Measurements from ENCODE around the gene CPED1.
"Not testable (repeated sequence)": the region's sequence is repeated elsewhere in the genome, so short reads cannot be mapped to it uniquely, and the experiment has no call there.

The CPED1 gene

DNA sequence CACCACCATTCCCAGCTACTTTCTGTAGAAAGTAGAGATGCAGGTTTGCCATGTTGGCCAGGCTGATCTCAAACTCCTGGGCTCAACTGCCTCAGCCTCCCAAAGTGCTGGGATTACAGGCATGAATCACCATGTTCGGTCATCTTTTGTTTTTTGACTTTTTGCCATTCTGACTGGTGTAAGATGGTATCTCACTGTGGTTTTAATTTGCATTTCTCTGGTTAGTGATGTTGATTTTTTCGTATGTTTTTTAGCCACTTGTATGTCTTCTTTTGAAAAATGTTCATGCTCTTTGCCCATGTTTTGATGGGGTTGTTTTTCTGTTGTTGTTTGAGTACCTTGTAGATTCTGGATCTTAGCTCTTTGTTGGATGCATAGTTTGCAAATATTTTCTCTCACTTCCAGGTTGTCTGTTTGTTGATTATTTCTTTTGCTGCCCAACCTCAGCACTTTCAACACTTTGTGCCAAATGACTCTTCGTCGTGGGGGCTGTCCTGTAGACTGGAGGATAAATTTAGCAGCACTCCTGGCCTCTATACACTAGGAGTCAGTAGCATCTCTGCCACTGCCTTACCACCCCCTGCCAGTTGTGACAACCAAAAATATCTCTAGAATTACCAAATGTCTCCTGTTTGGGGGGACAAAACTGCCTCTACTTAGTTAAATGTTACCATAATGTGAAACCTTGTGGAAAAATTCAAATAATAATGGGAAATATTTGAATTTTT lies 6.5 kb upstream of the CPED1 start (continued):
- TF ChIP-seq, protein P1, sequence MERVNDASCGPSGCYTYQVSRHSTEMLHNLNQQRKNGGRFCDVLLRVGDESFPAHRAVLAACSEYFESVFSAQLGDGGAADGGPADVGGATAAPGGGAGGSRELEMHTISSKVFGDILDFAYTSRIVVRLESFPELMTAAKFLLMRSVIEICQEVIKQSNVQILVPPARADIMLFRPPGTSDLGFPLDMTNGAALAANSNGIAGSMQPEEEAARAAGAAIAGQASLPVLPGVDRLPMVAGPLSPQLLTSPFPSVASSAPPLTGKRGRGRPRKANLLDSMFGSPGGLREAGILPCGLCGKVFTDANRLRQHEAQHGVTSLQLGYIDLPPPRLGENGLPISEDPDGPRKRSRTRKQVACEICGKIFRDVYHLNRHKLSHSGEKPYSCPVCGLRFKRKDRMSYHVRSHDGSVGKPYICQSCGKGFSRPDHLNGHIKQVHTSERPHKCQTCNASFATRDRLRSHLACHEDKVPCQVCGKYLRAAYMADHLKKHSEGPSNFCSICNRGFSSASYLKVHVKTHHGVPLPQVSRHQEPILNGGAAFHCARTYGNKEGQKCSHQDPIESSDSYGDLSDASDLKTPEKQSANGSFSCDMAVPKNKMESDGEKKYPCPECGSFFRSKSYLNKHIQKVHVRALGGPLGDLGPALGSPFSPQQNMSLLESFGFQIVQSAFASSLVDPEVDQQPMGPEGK (CRISPR knock-in tag; IDR thresholded peaks at IDR 0.05; ENCODE audit: borderline replicate concordance), result no peak

GRCh38 chr7:120983592-120983991 lies 4.9 kb upstream of the CPED1 start:
- ATAC-seq, result not testable (repeated sequence)

DNA sequence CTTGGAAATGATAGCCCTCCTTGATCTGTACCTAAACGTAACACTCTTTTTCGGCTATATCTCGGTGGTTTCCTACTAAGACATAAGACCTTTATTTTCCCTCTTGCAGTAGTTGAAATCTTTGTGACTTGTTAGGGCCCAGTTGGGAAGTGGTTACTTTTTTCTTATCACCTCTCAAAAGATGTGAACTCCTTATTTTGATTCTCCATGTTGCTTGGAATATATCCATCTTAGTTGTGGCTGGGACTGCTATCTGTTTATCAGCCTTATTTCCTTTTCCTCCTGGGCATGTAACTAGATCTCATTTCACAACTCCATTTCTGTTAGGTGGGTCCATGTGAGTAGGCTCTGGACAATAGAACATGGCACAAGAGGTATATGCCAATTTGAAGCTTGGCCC lies 4.1 kb upstream of the CPED1 start:
- ATAC-seq, result no peak
- TF ChIP-seq ESRRG (CRISPR knock-in tag; IDR thresholded peaks at IDR 0.05) (no peak), RARB (CRISPR knock-in tag; IDR thresholded peaks at IDR 0.05) (no peak), TOX (CRISPR knock-in tag; IDR thresholded peaks at IDR 0.05; ENCODE audit: borderline replicate concordance) (no peak), GLIS3 (CRISPR knock-in tag; IDR thresholded peaks at IDR 0.05) (no peak), CSDC2 (CRISPR knock-in tag; IDR thresholded peaks at IDR 0.05) (no peak), ZFP30 (CRISPR knock-in tag; IDR thresholded peaks at IDR 0.05) (no peak), ZC3H10 (CRISPR knock-in tag; IDR thresholded peaks at IDR 0.05) (no peak), PPARA (CRISPR knock-in tag; IDR thresholded peaks at IDR 0.05; ENCODE audit: borderline replicate concordance) (no peak), SNAI2 (CRISPR knock-in tag; IDR thresholded peaks at IDR 0.05) (no peak), OSR1 (CRISPR knock-in tag; IDR thresholded peaks at IDR 0.05) (no peak), ZNF565 (CRISPR knock-in tag; conservative IDR thresholded peaks at IDR 0.05; ENCODE audit: low read depth) (no peak)
- TF ChIP-seq, protein P1 (CRISPR knock-in tag; IDR thresholded peaks at IDR 0.05; ENCODE audit: borderline replicate concordance), result no peak
- TF ChIP-seq, protein P2, sequence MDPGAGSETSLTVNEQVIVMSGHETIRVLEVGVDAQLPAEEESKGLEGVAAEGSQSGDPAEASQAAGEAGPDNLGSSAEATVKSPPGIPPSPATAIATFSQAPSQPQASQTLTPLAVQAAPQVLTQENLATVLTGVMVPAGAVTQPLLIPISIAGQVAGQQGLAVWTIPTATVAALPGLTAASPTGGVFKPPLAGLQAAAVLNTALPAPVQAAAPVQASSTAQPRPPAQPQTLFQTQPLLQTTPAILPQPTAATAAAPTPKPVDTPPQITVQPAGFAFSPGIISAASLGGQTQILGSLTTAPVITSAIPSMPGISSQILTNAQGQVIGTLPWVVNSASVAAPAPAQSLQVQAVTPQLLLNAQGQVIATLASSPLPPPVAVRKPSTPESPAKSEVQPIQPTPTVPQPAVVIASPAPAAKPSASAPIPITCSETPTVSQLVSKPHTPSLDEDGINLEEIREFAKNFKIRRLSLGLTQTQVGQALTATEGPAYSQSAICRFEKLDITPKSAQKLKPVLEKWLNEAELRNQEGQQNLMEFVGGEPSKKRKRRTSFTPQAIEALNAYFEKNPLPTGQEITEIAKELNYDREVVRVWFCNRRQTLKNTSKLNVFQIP (CRISPR knock-in tag; IDR thresholded peaks at IDR 0.05; ENCODE audit: borderline replicate concordance, low read depth), result no peak
- TF ChIP-seq, protein P3, sequence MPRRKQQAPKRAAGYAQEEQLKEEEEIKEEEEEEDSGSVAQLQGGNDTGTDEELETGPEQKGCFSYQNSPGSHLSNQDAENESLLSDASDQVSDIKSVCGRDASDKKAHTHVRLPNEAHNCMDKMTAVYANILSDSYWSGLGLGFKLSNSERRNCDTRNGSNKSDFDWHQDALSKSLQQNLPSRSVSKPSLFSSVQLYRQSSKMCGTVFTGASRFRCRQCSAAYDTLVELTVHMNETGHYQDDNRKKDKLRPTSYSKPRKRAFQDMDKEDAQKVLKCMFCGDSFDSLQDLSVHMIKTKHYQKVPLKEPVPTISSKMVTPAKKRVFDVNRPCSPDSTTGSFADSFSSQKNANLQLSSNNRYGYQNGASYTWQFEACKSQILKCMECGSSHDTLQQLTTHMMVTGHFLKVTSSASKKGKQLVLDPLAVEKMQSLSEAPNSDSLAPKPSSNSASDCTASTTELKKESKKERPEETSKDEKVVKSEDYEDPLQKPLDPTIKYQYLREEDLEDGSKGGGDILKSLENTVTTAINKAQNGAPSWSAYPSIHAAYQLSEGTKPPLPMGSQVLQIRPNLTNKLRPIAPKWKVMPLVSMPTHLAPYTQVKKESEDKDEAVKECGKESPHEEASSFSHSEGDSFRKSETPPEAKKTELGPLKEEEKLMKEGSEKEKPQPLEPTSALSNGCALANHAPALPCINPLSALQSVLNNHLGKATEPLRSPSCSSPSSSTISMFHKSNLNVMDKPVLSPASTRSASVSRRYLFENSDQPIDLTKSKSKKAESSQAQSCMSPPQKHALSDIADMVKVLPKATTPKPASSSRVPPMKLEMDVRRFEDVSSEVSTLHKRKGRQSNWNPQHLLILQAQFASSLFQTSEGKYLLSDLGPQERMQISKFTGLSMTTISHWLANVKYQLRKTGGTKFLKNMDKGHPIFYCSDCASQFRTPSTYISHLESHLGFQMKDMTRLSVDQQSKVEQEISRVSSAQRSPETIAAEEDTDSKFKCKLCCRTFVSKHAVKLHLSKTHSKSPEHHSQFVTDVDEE (CRISPR knock-in tag; IDR thresholded peaks at IDR 0.05), result no peak

- no peak for ATAC-seq
- TF ChIP-seq TOX (CRISPR knock-in tag; IDR thresholded peaks at IDR 0.05; ENCODE audit: borderline replicate concordance) (no peak), OSR1 (CRISPR knock-in tag; IDR thresholded peaks at IDR 0.05) (no peak), BACH2 (CRISPR knock-in tag; IDR thresholded peaks at IDR 0.05; ENCODE audit: borderline replicate concordance) (peak; percentile 84), CSDC2 (CRISPR knock-in tag; IDR thresholded peaks at IDR 0.05) (no peak), ESRRG (CRISPR knock-in tag; IDR thresholded peaks at IDR 0.05) (no peak; the same call in 1 of the 2 replicates), ZC3H10 (CRISPR knock-in tag; IDR thresholded peaks at IDR 0.05) (no peak), ZNF70 (CRISPR knock-in tag; IDR thresholded peaks at IDR 0.05) (peak; percentile 66; the same call in 1 of the 2 replicates), RARB (CRISPR knock-in tag; IDR thresholded peaks at IDR 0.05) (no peak)
- TF ChIP-seq, protein P3 (CRISPR knock-in tag; IDR thresholded peaks at IDR 0.05), result peak; percentile 95
- TF ChIP-seq, protein P2 (CRISPR knock-in tag; IDR thresholded peaks at IDR 0.05; ENCODE audit: borderline replicate concordance, low read depth), result no peak
- TF ChIP-seq, protein P1 (CRISPR knock-in tag; IDR thresholded peaks at IDR 0.05; ENCODE audit: borderline replicate concordance), result no peak
Observed at GRCh38 chr7:120985130-120985758, 3.3 kb upstream of the CPED1 start.

Data from SK-N-SH treated with all-trans-retinoic acid at 6 μM for 48 hours (cell line).